Measurements from ENCODE around the gene SDC1. TPM values are rescaled to one million over a fixed set of nuclear protein-coding genes. Genes with fewer than 3 reads are reported as not detected.

Gene SDC1
- total and polyA plus RNA-seq, 2 donors from 2014 or later = 206 to 266 TPM

DNA sequence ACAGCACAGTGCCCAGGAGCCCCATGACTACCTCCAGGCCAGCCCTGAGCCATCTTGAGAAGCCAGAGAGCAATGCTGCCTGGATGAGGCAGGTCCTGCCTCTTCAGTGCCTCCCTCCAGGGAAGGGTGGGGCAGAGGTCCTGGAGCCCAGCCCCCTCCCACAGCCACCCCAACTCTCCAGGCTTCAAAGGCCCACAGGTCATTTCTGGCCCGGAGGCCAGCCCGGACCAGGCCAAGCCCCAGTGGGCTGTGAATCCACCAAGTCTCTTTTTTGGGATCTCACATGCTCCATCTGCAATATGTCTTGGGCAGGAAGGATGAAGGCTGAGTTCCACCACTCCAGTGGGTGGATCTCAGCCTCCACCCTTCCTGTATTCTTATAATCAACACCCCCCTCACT lies 36.7 kb downstream of the SDC1 start:
- Histone ChIP-seq H3K9ac (ENCODE audit: low read length in 3 of 3) (no peak overlapping the region), H3K4me3 (ENCODE audit: low read length in 3 of 3) (no peak overlapping the region), H3K9me3 (ENCODE audit: control insufficient read depth in 2 of 3, insufficient read depth in 1 of 3, low read length in 3 of 3) (no peaks in the 10 kb centered on the region), H3K36me3 (ENCODE audit: control insufficient read depth in 2 of 3, insufficient read depth in 3 of 3, low read length in 3 of 3) (no peaks in the 10 kb centered on the region), H3K27ac (ENCODE audit: low read depth in 2 of 2, low read length in 2 of 2) (no peak overlapping the region), H3K27me3 (ENCODE audit: control insufficient read depth, insufficient read depth, low read length) (no peaks in the 10 kb centered on the region), H3K4me1 (ENCODE audit: control insufficient read depth in 2 of 3, insufficient read depth in 2 of 3, low read depth in 1 of 3, low read length in 3 of 3) (peaks cover 0 to 55% (median 50%) of the 10 kb centered on the region in 3 donors)
- DNase-seq (no peak), FAIRE-seq (no peak)
- intact Hi-C loops (cut with DNase I) = no loop called here
- TF ChIP-seq, protein P1, sequence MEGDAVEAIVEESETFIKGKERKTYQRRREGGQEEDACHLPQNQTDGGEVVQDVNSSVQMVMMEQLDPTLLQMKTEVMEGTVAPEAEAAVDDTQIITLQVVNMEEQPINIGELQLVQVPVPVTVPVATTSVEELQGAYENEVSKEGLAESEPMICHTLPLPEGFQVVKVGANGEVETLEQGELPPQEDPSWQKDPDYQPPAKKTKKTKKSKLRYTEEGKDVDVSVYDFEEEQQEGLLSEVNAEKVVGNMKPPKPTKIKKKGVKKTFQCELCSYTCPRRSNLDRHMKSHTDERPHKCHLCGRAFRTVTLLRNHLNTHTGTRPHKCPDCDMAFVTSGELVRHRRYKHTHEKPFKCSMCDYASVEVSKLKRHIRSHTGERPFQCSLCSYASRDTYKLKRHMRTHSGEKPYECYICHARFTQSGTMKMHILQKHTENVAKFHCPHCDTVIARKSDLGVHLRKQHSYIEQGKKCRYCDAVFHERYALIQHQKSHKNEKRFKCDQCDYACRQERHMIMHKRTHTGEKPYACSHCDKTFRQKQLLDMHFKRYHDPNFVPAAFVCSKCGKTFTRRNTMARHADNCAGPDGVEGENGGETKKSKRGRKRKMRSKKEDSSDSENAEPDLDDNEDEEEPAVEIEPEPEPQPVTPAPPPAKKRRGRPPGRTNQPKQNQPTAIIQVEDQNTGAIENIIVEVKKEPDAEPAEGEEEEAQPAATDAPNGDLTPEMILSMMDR (IDR thresholded peaks at IDR 0.05; ENCODE audit: borderline replicate concordance, extremely low read depth, insufficient read depth) = no peak

DNA sequence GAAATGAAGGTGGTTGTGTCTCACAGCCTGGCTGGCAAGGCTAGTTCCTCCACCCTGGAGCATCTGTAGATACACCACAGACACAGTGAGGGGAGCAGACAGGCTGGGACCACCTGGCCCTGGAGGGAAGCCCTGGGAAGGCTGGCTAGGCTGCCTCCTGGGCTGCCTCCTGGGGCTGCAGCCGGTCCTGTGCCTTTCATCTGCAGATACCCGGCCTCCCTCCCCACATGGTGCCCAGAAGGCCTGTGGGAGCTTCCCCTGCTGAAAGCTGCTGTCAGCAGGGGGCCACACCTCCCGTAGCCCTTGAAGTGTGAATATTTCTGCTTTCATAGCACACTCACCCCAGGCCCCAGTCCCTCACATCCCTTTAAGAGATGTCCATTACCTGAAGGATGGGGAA lies 37.6 kb downstream of the SDC1 start:
- no peak for FAIRE-seq
- peak overlapping the region in 1 of 2 donors; percentile 6 for H3K27ac ChIP-seq (ENCODE audit: low read depth in 2 of 2, low read length in 2 of 2)
- no peaks in the 10 kb centered on the region for H3K27me3 ChIP-seq (ENCODE audit: control insufficient read depth, insufficient read depth, low read length)
- TF ChIP-seq, protein P1 (IDR thresholded peaks at IDR 0.05; ENCODE audit: borderline replicate concordance, extremely low read depth, insufficient read depth) = no peak
- no peaks in the 10 kb centered on the region for H3K9me3 ChIP-seq (ENCODE audit: control insufficient read depth in 2 of 3, insufficient read depth in 1 of 3, low read length in 3 of 3)
- no peak overlapping the region for H3K9ac ChIP-seq (ENCODE audit: low read length in 3 of 3)
- intact Hi-C loops (cut with DNase I) = no loop called here
- H3K4me1 ChIP-seq (ENCODE audit: control insufficient read depth in 2 of 3, insufficient read depth in 2 of 3, low read depth in 1 of 3, low read length in 3 of 3) = peaks cover 0 to 54% (median 48%) of the 10 kb centered on the region in 3 donors
- H3K4me3 ChIP-seq (ENCODE audit: low read length in 3 of 3) = no peak overlapping the region
- DNase-seq = no peak
- no peaks in the 10 kb centered on the region for H3K36me3 ChIP-seq (ENCODE audit: control insufficient read depth in 2 of 3, insufficient read depth in 3 of 3, low read length in 3 of 3)

DNA sequence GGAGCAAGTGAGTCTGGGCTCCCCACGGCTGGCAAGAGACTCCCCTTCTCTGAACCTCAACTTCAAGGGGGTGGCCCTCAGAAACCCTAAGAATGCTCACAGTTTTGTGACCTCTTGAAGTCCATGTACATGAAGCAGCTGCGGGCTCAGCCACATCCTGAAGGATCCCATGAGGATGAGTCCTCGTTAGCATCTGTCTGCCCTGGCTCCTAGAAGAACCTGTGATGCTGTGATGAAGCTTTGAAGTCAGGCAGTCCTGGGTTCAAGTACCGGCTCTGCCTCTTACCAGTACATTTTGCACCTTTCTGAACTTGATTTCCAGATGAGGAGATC lies 38.1 kb downstream of the SDC1 start:
- FAIRE-seq (no peak), DNase-seq (no peak)
- H3K9me3 ChIP-seq (ENCODE audit: control insufficient read depth in 2 of 3, insufficient read depth in 1 of 3, low read length in 3 of 3) = no peaks in the 10 kb centered on the region
- peak overlapping the region in 1 of 3 donors; percentile 67 for H3K9ac ChIP-seq (ENCODE audit: low read length in 3 of 3)
- H3K4me3 ChIP-seq (ENCODE audit: low read length in 3 of 3) = no peak overlapping the region
- H3K36me3 ChIP-seq (ENCODE audit: control insufficient read depth in 2 of 3, insufficient read depth in 3 of 3, low read length in 3 of 3) = no peaks in the 10 kb centered on the region
- peak overlapping the region; percentile 47 to 84 for H3K27ac ChIP-seq (ENCODE audit: low read depth in 2 of 2, low read length in 2 of 2)
- H3K4me1 ChIP-seq (ENCODE audit: control insufficient read depth in 2 of 3, insufficient read depth in 2 of 3, low read depth in 1 of 3, low read length in 3 of 3) = peaks cover 0 to 50% (median 45%) of the 10 kb centered on the region in 3 donors
- intact Hi-C loops (cut with DNase I) = no loop called here
- TF ChIP-seq, protein P1 (IDR thresholded peaks at IDR 0.05; ENCODE audit: borderline replicate concordance, extremely low read depth, insufficient read depth) = no peak
- H3K27me3 ChIP-seq (ENCODE audit: control insufficient read depth, insufficient read depth, low read length) = no peaks in the 10 kb centered on the region

All from kidney (tissue), 14 donors.